NCI-H2196 (cell line): ENCODE results near the gene TUBD1.
"Not testable (repeated sequence)": the region's sequence is repeated elsewhere in the genome, so short reads cannot be mapped to it uniquely, and the experiment has no call there.

Experiments used
- DNase-seq: peaks from one replicate; lab custom pipeline; 2025; ENCODE audit not compliant: unreplicated experiment; lab: John Stamatoyannopoulos, UW

Gene TUBD1

DNA sequence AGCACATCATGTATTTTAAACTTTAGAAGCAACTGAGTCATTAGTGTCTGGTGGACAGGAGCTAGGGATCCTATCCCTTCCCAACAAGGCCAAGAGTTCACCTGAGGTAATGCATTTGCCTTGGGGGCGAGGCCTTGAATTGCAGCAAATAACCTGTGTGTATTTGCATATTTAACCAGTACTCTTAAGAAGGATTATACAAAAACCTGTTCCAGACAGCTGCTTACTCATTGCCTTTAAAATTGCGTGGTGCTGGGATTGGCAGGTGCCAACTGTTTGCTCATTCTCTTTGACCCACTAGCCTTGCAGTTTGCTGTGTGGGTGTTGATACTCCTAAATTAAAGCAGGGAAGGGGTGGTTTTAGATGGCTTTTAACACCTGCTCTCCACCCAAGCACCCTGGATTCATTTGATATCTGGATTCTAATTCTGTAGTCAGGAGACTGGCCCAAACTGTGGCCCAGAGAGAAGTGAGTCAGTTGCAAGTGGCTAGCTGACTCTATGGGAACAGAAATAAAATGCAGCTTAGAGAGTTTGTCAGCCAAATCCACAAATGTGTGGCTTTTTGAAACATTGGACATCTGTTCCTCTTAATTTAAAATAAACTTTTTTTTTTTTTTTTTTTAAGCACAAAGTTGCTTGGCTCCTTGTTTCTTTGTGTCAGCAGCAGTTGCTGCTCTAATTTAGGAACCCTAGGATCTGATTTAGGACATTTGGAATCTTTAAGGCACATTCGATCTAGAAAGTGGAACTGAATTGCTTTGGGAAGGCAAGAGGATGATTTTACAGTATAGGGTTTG is 46.9 kb downstream of the TUBD1 start:
- peak; percentile 88 for DNase-seq

DNA sequence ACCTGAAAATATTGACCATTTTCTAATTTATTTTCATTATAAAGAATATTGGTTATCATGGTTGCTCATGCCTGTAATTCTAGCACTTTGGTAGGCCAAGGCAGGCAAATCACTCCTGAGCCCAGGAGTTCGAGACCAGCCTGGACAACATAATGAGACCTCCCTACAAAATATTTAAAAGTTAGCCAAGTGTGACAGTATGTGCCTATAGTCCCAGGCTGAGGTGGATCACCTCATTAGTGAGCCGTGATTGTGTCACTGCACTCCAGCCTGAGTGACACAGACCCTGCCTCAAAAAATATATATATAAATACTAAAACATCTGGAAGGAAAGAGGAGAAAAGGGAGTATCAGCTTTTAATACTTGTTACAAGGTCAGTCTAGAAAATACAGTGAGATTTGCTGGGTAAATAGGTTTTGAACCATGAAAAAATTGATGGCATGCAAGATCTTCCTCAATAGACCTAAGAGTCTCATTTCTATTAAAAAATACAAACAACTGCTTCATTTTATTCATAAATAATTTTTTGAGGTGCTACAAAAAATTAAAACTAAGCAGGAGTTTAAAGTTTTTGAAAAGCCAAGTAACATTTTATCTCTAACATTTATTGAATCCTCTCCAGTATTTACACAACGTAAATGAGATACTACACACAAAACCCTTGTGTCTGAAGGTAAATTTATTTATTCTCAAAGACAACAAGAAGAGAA is 47.7 kb downstream of the TUBD1 start:
- peak; percentile 53 for DNase-seq

DNA sequence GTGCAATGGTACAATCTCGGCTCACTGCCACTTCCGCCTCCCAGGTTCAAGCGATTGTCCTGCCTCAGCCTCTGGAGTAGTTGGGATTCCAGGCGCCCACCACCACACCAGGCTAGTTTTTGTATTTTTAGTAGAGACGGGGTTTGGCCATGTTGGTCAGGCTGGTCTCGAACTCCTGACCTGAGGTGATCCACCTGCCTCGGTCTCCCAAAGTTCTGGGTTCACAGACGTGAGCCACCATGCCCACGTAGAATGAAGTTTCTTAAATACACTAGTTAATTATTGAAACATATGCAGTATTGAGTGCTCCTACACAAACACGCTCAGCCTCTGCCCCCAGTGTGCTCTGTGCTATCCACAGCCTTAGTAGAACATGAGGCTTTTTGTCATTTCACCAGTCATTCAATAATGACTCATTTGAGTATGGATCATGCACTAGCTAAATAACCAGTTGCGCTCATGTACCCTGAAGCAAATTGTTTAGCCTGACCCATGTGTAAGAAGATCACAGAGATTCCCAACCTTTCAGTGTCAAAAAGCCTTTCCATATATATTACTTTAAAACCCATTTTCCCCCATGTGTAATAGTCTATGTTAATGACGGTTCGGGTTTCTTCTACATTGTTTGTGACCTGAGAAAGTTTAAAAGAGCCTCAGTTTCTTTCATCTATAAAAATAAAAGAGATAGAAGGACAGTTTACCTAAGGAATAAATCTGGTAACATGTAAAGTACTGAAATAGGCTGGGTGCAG is 49.7 kb downstream of the TUBD1 start:
- peak; percentile 49 for DNase-seq

DNA sequence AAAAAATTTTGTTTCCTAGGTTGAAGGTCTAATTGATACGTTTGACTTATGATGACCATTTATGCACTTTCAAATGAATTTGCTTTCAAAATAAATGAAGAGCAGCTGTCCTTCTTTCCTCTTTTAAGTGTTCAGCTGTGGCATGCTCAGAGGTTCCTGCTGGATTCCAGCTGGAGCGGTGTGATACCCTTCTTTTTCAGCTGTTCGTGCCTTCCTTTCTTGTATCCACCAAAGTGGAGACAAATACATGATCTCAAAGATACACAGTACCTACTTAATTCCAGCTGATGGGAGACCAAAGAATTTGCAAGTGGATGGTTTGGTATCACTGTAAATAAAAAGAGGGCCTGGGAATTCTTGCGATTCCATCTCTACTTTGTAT is 50.9 kb downstream of the TUBD1 start:
- DNase-seq, result not testable (repeated sequence)

DNA sequence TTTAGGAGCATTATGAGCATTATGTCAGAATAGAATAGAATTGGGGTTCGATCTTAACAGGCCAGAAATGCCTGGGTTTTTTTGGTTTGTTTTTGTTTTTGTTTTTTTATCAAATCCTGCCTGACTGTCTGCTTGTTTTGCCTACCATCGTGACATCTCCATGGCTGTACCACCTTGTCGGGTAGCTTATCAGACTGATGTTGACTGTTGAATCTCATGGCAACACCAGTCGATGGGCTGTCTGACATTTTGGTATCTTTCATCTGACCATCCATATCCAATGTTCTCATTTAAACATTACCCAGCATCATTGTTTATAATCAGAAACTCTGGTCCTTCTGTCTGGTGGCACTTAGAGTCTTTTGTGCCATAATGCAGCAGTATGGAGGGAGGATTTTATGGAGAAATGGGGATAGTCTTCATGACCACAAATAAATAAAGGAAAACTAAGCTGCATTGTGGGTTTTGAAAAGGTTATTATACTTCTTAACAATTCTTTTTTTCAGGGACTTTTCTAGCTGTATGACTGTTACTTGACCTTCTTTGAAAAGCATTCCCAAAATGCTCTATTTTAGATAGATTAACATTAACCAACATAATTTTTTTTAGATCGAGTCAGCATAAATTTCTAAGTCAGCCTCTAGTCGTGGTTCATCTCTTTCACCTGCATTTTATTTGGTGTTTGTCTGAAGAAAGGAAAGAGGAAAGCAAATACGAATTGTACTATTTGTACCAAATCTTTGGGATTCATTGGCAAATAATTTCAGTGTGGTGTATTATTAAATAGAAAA is 51.5 kb downstream of the TUBD1 start:
- not testable (repeated sequence) for DNase-seq

DNA sequence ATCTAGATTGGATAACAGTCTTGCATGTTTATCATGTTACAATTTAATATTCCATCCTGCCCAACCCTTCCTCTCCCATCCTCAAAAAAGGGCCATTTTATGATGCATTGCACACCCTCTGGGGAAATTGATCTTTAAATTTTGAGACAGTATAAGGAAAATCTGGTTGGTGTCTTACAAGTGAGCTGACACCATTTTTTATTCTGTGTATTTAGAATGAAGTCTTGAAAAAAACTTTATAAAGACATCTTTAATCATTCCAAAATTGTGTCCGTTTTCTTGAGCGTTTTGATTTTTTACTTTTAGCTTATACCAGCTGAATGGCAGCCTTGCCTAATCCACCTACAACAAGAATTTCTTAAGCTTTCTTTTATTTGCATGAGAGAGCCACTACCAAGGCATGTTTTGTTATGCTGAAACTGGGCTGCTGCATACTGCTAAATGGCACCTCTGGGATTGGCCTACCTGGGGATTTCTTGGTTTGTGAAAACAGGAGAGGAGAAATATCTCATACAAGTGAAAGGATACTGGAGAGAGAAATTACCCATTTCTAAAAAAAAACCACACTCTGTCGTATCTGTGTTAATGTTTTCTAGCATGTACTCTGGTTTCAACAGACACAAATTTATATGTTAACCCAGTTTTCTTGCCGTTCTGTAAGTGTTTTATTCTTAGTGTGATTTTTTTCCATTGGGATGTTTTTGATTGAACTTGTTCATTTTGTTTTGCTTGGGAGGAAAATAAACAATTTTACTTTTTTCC is 52.2 kb downstream of the TUBD1 start:
- DNase-seq, result no peak

- DNase-seq, result no peak
Observed at GRCh38 chr17:59839651-59840328, 53.0 kb downstream of the TUBD1 start.

DNA sequence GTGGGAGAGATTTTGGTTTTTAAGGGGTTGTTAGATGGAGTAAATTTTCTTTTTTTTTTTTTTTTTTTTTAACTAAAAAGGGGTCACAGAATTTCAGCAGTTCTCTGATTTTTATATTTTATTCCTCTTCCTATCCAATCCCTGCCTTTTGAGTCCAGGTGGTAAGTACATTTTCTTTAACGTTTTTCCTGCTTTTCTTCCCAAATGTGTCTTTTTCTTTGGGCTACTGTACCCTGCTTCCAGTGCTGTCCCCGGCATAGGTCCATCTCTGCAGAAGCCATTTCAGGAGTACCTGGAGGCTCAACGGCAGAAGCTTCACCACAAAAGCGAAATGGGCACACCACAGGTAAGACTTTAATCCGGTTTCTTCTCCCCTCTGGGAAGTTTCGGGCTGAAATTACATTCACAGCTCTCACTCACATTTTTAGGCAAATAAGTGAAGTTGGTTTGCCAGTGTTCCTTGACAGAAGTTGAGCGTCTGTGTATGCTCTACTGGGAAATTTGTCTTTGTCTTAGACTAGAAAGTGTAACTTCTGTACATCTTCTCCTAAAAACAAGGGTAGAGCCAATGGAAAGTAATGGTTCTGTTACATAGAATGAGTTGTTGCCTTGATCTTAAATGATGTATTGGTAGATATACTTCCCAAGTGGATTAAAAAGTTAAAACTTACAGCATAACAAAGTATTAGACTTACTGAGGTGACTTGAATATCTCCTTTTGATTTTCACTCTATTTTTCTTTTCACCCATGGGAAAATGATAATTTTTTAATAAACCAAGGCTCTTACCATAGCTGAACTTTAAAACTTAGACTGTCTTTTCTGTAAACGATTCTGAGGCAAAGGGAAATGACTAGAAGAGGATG is 54.5 kb downstream of the TUBD1 start:
- DNase-seq, result peak; percentile 65

DNA sequence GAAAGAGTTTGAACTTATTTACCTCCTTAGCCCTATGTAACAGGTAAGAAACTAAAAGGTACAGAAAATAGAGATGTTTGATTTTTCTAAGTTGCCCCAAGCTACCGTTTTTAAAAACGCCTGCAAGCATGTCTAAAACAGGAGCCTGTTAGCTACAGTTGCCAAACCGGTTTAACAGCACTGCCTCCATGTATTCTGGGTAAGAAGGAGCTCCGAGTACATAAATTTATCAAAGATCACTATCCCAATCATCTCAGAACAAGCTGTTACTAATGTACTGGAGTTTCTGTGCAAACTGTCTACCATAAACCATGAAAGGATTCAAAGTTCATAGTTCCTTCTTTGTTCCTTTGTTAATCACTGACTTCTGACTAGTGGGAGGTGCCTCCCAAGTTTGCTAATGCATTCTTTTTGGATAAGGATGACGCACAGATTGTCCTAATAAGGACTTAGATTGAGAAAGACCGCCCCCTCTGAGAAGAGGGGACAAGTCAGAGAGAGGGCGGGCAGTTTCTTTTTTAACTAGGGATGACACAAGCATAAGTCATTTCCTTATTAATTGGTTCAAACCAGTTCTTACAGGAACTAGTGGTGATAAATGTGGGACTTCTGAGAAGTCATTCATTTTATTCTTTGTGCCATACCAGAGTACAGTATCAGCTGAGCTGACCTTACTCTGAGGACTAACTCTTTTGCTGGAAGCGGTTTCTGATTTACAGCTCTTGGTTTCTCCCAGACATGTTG is 55.3 kb downstream of the TUBD1 start:
- DNase-seq, result peak; percentile 97

DNA sequence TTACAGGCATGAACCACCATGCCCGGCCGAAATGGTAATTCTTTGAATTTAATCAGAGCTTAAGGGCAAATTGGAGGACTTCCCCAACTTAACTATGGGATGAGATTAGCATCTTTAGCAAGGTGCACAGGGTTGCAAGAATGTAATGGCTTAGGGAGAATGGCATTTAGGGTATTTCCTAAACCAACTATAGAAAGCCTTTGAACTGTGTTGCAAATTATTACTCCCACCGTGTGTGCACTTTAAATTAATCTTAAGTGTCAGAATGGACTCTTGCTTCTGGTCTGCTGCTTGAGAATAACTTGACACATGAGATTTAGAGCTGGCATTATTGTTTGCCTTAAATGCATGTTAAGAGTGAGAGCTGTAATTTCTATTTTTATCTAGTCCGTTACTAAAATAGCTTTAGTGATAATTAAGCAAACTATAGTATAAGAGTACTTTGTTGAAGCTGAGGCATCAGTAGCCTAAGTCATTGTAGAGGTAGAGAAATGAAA is 59.8 kb downstream of the TUBD1 start:
- DNase-seq, result no peak

DNA sequence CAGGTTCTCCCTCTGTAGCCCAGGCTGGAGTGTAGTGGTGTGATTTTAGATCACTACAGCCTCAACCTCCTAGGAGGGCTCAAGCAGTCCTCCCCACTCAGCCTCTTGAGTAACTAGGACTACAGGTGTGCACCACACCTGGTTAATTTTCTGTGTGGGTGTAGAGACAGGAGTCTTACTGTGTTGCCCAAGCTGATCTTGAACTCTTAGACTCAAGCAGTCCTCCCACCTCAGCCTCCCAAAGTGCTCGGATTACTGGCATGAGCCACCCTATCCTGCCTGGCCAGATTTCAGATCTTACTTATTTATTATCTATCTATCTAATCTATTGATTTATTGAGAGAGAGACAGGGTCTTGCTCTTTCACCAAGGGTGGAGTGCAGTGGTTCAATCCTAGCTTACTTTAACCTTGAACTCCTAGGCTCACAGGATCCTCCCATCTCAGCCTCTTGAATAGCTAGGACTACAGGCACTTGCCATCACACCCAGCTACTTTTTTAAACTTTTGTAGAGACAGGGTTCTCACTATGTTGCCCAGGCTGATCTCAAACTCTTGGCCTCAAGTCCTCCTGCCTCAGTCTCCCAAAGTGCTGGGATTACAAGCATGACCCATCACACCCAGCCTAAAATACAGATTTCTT is 61.8 kb downstream of the TUBD1 start:
- no peak for DNase-seq

- no peak for DNase-seq
Observed at GRCh38 chr17:59830007-59830630, 62.6 kb downstream of the TUBD1 start.

GRCh38 chr17:59829217-59830006 is 63.3 kb downstream of the TUBD1 start:
- DNase-seq, result peak; percentile 84

DNA sequence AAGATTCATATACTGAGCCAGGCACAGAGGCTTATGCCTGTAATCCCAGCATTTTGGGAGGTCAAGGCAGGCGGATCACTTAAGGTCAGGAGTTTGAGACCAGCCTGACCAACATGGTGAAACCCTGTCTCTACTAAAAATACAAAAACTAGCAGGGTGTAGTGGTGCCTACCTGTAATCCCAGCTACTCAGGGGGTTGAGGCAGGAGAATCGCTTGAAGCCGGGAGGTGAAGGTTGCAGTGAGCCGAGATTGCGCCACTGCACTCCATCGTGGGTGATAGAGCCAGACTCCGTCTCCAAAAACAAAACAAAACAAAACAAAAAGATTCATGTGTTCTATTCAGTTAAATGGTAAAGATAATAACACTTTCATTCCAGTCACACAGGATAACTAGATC is 63.9 kb downstream of the TUBD1 start:
- DNase-seq, result not testable (repeated sequence)

GRCh38 chr17:59828478-59828760 is 64.3 kb downstream of the TUBD1 start:
- no peak for DNase-seq

- no peak for DNase-seq
Observed at GRCh38 chr17:59827721-59828477, 64.8 kb downstream of the TUBD1 start.
